Caco-2 (cell line): ENCODE data around the gene UNC119. TPM values are rescaled to one million over a fixed set of nuclear protein-coding genes. Genes with fewer than 3 reads are reported as not detected.

Experiments
- BruUV-seq: library from RNA; stranded (reverse); fragments of 400-500 nt; replicated peaks from 2 replicates; lab custom pipeline; 2021; lab: Mats Ljungman, UMichigan
- CTCF ChIA-PET: fragments of 300-600 bp; sonication (Branson Sonifier 250); formaldehyde crosslinking; loops from one replicate; lab custom pipeline; 2022; ENCODE audit warnings: antibody characterized with exemption; lab: Charles Lee
- POLR2A ChIA-PET: fragments of 300-600 bp; sonication (Branson Sonifier 250); formaldehyde crosslinking; loops from one replicate; lab custom pipeline; 2022; ENCODE audit warnings: antibody characterized with exemption; lab: Charles Lee
- DNase-seq, 2 experiments: peaks; one replicate each; pipeline versions ENCODE4 v3.0.0 to v3.0.0-alpha.2; 2020 to 2022
- H3K27me3 ChIP-seq: replicated peaks from 2 replicates; pipeline ENCODE4 v1.6.0; 2011; ENCODE audit warnings: low read length; ENCODE audit not compliant: control insufficient read depth, insufficient read depth
- H3K36me3 ChIP-seq: 2 replicates; pipeline ENCODE4 v1.5.1; 2011; ENCODE audit warnings: low read length; ENCODE audit not compliant: control insufficient read depth, insufficient read depth
- H3K4me1 ChIP-seq: fragments of 250-450 bp; sonication (Bioruptor Pico); 2 replicates; pipeline ENCODE4 v1.5.1; 2020; ENCODE audit warnings: mild to moderate bottlenecking
- H3K4me3 ChIP-seq: 2 replicates; pipeline ENCODE4 v1.5.1; 2011; ENCODE audit warnings: low read depth, mild to moderate bottlenecking, control low read depth, low read length
- H3K9me3 ChIP-seq: fragments of 250-450 bp; sonication (Bioruptor Pico); 2 replicates; pipeline ENCODE4 v1.5.1; 2020; ENCODE audit warnings: mild to moderate bottlenecking, moderate library complexity
- H3K27ac Mint-ChIP-seq: one replicate; pipeline ENCODE4 v1.8.0; 2022; ENCODE audit warnings: mixed read lengths; ENCODE audit not compliant: unreplicated experiment
- H3K27me3 Mint-ChIP-seq: one replicate; pipeline ENCODE4 v1.8.0; 2022; ENCODE audit warnings: mixed read lengths; ENCODE audit not compliant: insufficient read depth, unreplicated experiment
- H3K36me3 Mint-ChIP-seq: one replicate; pipeline ENCODE4 v1.8.0; 2022; ENCODE audit warnings: mild to moderate bottlenecking, mixed read lengths; ENCODE audit not compliant: insufficient read depth, unreplicated experiment
- H3K4me1 Mint-ChIP-seq: one replicate; pipeline ENCODE4 v1.8.0; 2022; ENCODE audit warnings: low read depth, mixed read lengths; ENCODE audit not compliant: unreplicated experiment
- H3K4me3 Mint-ChIP-seq: one replicate; pipeline ENCODE4 v1.8.0; 2022; ENCODE audit warnings: mild to moderate bottlenecking, moderate library complexity, mixed read lengths; ENCODE audit not compliant: unreplicated experiment
- H3K9me3 Mint-ChIP-seq: one replicate; pipeline ENCODE4 v1.8.0; 2022; ENCODE audit warnings: mixed read lengths; ENCODE audit not compliant: unreplicated experiment
- CTCF ChIP-seq, 2 experiments: fragments of 200-600 bp in 1 of 2; IDR thresholded peaks; 1 replicate in 1 of 2; 2 replicates in 1 of 2; pipeline versions ENCODE4 v1.5.1 to v1.8.0; 2011 to 2022; ENCODE audit warnings: antibody characterized with exemption in 1 of 2, control low read depth in 1 of 2, inconsistent platforms in 1 of 2, low read depth in 1 of 2, low read length in 1 of 2, mild to moderate bottlenecking in 1 of 2, moderate library complexity in 1 of 2; ENCODE audit not compliant: insufficient read depth in 1 of 2, severe bottlenecking in 1 of 2, unreplicated experiment in 1 of 2
- intact Hi-C: fragments of 100-400 bp; cut with micrococcal nuclease; formaldehyde crosslinking; loops from one replicate; pipeline ENCODE4 v1.10.0; 2022; ENCODE audit not compliant: unreplicated experiment
- total RNA-seq: library from RNA; stranded (reverse); gene quantifications from 2 replicates; pipeline ENCODE4 v1.2.3, GENCODE V29; 2022

The UNC119 gene
- total RNA-seq, 1 experiment from 2014 or later: 40.5 TPM

GRCh38 chr17:28554565-28554964, 2.1 kb upstream of the UNC119 start:
- POLR2A ChIA-PET: interaction anchor here (0.5 kb wide), 1 partner anchor 165 kb away, joined by 3 read pairs; the partner anchor contains the start of gene RPL23A

GRCh38 chr17:28553000-28553505, 629 bp upstream of the UNC119 start:
- Histone ChIP-seq H3K27me3 (no peaks in the 10 kb centered on the region), H3K9me3 (no peaks in the 10 kb centered on the region), H3K4me1 (peaks cover 23% of the 10 kb centered on the region), H3K36me3 (no peaks in the 10 kb centered on the region), H3K4me3 (peak overlapping the region; percentile 94)
- H3K27me3 Mint-ChIP-seq: no peaks in the 10 kb centered on the region
- ChIA-PET CTCF (interaction anchor here (0.6 to 0.8 kb wide), 2 partner anchors 23 to 218 kb away, joined by 3 to 8 read pairs; partner anchors contain the start of genes ALDOC, IFT20 and TNFAIP1), POLR2A (interaction anchor here (0.9 kb wide), 1 partner anchor 217 kb away, joined by 10 read pairs; the partner anchor contains the start of genes IFT20 and TNFAIP1)
- no peak for TF ChIP-seq CTCF (IDR thresholded peaks at IDR 0.05; ENCODE audit: insufficient read depth in 1 of 2, low read depth in 1 of 2, low read length in 1 of 2, severe bottlenecking in 1 of 2, unreplicated experiment in 1 of 2)
- peak overlapping the region; percentile 81 for H3K4me3 Mint-ChIP-seq
- H3K27ac Mint-ChIP-seq: peak overlapping the region; percentile 74
- intact Hi-C loops: loop anchor here (2.0 kb wide), 1 partner anchor 24 kb away; the partner anchor contains the start of gene ALDOC
- H3K9me3 Mint-ChIP-seq: no peaks in the 10 kb centered on the region
- no TSS peak for BruUV-seq
- no peak for DNase-seq
- H3K36me3 Mint-ChIP-seq: peaks cover 51% of the 10 kb centered on the region
- H3K4me1 Mint-ChIP-seq: peaks cover 29% of the 10 kb centered on the region

More at GRCh38 chr17:28554565-28554964, 2.1 kb upstream of the UNC119 start:
- peaks cover 25% of the 10 kb centered on the region for H3K4me1 Mint-ChIP-seq
- no peak for DNase-seq
- no peaks in the 10 kb centered on the region for H3K9me3 Mint-ChIP-seq
- no peak for TF ChIP-seq CTCF (IDR thresholded peaks at IDR 0.05; ENCODE audit: insufficient read depth in 1 of 2, low read depth in 1 of 2, low read length in 1 of 2, severe bottlenecking in 1 of 2, unreplicated experiment in 1 of 2)
- CTCF ChIA-PET: no interaction called here
- Histone ChIP-seq H3K9me3 (no peaks in the 10 kb centered on the region), H3K4me3 (no peak overlapping the region), H3K4me1 (peaks cover 23% of the 10 kb centered on the region), H3K27me3 (no peaks in the 10 kb centered on the region), H3K36me3 (peaks cover under 1% of the 10 kb centered on the region; the same call in 1 of the 2 replicates)
- no TSS peak for BruUV-seq
- peaks cover 61% of the 10 kb centered on the region for H3K36me3 Mint-ChIP-seq
- H3K4me3 Mint-ChIP-seq: no peak overlapping the region
- intact Hi-C loops: no loop called here
- H3K27ac Mint-ChIP-seq: no peak overlapping the region
- no peaks in the 10 kb centered on the region for H3K27me3 Mint-ChIP-seq

GRCh38 chr17:28551421-28552175, 826 bp downstream of the UNC119 start:
- DNase-seq: peak in 1 of 2 experiments; percentile 29
- no peaks in the 10 kb centered on the region for H3K27me3 ChIP-seq
- Mint-ChIP-seq H3K4me1 (peaks cover 31% of the 10 kb centered on the region), H3K27ac (peak overlapping the region; percentile 16), H3K4me3 (peak overlapping the region; percentile 81), H3K36me3 (peaks cover 40% of the 10 kb centered on the region), H3K9me3 (no peaks in the 10 kb centered on the region), H3K27me3 (no peaks in the 10 kb centered on the region)
- CTCF ChIA-PET: interaction anchor here (0.6 kb wide), 1 partner anchor 19 kb away, joined by 3 read pairs; no protein-coding TSS in a partner anchor
- intact Hi-C loops: loop anchor here (2.0 kb wide), 1 partner anchor 25 kb away; the partner anchor contains the start of gene ALDOC
- peaks cover 29% of the 10 kb centered on the region for H3K4me1 ChIP-seq
- H3K4me3 ChIP-seq: peak overlapping the region; percentile 94
- no peak for TF ChIP-seq CTCF (IDR thresholded peaks at IDR 0.05; ENCODE audit: insufficient read depth in 1 of 2, low read depth in 1 of 2, low read length in 1 of 2, severe bottlenecking in 1 of 2, unreplicated experiment in 1 of 2)
- POLR2A ChIA-PET: no interaction called here
- no TSS peak for BruUV-seq
- H3K36me3 ChIP-seq: no peaks in the 10 kb centered on the region; the same call in 1 of the 2 replicates
- no peaks in the 10 kb centered on the region for H3K9me3 ChIP-seq
